ENCODE measurements around the gene PCGF2. TPM values are rescaled to one million over a fixed set of nuclear protein-coding genes. Genes with fewer than 3 reads are reported as not detected.
"Not testable (repeated sequence)": the region's sequence is repeated elsewhere in the genome, so short reads cannot be mapped to it uniquely, and the experiment has no call there.

PCGF2 gene
- 3.8 and 7.6 TPM in 2 replicates for total RNA-seq (2014; rRNA removed; shearing (Covaris generic))

DNA sequence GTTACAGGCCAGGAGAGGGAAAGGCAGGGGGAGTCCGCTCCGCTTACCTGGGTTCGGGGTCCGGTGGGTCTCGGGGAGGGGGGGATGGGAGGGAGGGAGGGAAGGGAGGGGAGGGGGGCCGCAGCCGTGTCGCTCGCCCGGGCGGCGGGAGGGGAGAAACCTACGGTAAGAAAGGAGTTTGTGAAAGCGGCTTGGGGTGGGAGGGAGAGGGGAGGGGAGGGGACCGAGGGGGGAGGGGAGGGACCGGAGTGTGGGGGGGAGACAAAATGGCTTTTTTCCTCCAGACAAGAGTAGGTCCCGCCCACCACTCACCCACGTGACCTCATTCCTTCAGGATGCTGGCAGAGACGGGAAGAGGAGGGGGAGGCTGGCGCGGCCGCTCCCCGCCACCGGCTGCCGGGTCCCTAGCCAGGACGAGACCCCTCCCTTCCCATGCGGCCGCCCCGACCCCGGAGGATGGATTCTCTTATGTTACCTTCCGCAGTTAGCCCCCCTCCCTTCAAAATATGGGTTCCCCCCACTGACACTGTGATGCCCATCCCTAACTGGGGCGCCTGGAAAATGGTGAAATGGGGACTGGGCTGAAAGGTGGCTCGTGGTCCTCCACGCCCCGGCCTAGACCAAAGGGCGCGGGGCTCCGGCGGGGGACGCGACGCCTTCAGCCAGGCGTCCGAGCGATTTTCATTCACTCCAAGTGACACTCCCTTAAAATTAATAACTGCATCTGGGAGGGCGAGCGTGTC is at the start of gene PCGF2:
Gene PCGF2 (minus strand): TSS at position 188 of the 743 bp plus-strand sequence. CDS start 7,934 bp downstream, outside the sequence.
- DNase-seq (ENCODE audit: low read depth), result peak; percentile 86

DNA sequence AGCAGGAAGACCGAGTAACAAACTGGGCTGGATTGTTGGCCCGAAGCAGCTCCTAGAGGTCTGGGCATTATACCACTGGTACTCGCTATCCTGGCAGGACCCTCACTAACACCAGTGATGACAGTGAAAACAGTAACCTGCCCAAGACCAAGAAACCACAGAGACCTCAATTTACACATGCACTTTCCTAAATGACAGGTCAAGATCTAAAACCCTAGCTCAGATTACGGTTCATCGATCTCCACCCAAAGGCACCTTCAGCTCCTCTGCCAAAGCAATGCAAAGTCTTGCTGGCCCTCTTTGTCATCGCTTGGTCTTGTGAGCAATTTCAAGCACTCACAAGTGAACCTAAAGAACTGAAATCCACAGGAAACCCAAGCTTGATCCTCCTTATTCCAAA is 49.7 kb upstream of the PCGF2 start:
- DNase-seq (ENCODE audit: low read depth), result no peak

DNA sequence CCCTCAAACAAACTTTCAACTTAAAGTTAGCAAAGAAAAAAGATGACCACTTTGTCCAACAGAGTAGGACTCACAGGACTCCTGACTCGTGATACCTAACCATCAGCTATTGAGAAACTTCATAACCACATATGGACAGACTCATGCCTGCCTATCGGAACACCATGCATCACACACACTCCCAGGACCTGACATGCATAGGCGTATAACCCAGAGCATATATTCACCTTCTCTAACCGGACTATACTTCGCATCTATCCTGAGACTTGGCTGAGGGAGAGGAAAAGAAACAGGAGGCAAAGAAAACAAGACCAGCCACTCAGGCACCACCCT is 49.0 kb upstream of the PCGF2 start:
- DNase-seq (ENCODE audit: low read depth), result no peak

DNA sequence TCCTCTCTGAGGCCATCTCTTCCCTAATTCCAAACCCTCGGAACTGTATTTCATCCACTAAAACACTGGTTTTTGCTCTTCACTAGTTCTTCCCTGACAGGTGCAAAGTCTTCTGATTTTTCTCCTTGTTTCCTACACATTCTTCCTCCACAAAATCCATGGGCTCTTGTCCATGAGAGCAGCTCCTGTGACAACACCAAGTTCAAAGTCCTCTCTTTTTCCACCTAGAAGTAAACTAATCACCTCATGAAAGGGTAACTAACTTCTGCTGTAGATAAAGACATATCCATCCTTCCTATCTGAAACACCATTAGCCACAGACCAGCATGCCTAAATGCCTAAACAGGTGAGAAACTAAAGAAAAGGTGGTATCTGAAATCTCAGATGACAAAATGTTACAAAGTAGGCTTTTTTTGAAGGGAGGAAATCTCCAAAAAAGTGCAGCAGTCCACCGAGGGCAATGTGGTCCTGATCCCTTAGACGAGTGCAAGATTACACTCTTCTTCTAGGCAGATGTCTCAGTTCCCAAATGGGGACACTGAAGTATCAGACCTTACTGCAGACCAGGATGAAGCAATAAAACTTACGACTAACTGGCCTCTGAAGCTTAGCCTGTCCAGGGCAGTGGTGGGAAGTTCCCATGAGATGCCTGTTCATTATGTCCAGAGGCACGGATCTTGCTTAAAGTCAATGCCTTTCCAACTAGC is 48.5 kb upstream of the PCGF2 start:
- DNase-seq (ENCODE audit: low read depth), result no peak

DNA sequence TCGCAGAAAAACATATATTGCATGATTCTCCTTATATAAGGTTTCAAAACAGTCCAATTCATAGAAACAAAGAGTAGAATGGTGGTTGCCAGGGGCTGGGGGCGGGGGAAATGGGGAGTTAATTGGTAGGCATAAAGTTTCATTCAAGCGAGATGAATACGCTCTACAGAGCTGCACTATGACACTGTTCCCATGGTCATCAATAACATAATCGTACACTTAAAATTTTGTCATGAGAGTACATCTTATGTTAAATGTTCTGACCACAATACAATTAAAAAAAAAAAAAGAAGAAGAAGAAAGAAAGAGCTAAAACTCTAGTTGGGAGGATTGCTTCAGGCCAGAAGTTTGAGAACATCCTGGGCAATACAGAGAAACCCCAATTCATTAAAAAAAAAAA is 46.1 kb upstream of the PCGF2 start:
- DNase-seq (ENCODE audit: low read depth), result no peak

DNA sequence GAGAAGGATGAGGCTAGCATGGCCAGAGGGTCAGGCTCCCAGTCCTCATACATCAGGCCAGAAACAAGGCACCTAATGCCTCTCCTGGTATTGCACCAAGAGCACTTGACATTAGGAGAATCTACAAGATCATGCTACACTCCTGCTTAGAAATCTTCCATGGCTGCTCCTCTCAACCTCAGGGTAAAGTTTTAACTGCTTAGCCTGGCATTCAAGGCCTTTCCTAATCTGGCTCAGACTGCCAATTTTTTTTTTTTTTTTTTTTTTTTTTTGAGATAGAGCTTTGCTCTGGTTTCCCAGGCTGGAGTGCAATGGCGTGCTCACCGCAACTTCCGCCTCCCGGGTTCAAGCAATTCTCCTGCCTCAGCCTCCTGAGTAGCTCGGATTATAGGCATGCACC is 43.0 kb upstream of the PCGF2 start:
- DNase-seq (ENCODE audit: low read depth), result no peak

DNA sequence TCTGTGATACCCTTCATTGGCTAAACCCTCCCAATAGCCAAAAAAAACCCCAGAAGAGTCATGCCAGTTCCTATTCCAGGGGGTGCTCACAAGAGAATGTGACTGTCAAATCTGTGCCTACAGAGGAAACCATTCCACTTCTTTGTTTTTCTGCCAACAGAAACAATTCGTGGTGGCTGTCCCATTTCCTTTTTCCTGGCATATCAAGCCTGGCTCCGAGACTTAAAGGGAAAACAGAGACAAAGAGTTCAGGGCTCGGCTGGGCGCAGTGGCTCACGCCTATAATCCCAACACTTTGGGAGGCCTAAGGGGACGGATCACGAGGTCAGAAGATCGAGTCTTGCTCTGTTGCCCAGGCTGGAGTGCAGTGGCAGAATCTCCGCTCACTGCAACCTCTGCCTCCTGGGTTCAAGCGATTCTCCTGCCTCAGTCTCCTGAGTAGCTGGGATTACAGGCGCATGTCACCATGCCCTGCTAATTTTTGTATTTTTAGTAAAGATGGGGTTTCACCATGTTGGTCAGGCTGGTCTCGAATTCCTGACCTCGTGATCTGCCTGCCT is 42.1 kb upstream of the PCGF2 start:
- DNase-seq (ENCODE audit: low read depth), result not testable (repeated sequence)

DNA sequence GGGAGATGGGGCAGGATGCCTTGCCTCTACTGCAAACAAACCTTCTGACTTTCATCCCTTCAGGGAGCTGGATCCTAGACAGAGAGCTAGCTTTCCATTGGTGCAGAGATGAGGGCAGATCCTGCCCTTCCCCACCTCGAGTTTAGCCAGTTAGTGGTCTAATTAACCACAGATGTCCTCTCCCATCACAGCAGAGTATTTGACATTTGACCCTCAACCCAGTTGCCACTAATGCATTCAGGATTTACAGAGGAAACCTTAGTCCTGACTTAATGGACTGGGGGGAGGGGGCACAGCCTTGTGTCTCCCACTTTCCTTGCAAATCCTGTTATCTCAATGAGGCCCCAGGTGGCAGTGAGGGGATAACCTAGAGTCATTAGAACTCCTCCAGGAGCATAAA is 41.0 kb upstream of the PCGF2 start:
- peak; percentile 42 for DNase-seq (ENCODE audit: low read depth)

DNA sequence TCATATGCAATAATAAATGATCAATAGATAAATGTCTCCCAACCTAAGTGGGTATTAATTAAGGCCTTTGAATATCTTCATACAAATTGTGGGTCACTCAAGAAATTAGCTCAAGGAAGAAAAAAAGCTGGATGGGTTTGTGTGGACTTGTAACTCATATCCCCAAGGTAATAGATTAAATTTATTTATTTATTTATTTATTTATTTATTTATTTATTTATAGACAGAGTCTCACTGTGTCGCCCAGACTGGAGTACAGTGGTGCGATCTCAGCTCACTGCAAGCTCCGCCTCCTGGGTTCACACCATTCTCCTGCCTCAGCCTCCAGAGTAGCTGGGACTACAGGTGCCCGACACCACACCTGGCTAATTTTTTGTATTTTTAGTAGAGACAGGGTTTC is 39.9 kb upstream of the PCGF2 start:
- DNase-seq (ENCODE audit: low read depth), result not testable (repeated sequence)

DNA sequence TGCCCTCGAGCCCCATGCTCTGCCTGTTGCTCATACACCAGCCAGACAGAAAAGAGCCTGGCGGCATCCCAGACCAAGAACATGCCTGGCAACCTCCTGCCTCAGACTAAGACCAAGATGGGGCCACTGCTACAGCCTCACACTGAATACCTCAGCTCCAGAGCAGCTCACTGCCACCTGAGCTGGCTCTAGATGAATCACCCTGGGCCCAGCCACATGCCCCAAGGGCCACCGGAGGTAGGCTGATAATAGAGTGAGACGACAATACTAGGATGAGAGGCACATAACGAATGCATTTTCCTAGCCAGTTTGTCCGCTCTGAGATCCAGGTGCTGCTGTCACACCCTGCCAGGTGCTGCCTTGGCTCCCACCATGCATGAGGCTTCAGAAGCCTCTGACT is 38.2 kb upstream of the PCGF2 start:
- DNase-seq (ENCODE audit: low read depth), result no peak

DNA sequence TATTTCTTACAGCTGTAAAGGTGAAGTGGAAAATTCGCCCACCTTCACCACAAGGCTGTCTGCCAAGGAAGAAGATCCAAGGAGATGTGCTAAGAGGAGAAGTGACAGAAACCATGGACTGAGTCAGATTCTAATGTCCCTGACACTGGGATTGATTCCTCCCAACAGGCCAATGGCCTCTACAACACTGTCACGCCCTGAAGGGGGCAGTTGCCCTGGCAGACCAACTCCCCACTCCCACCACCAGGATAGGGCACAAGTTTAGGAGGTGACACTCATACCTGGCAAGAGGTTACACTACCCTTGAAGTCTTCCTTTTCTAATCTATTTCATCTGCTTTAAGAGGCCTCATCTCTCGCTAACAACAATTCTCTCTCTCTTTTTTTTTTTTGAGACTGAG is 35.1 kb upstream of the PCGF2 start:
- no peak for DNase-seq (ENCODE audit: low read depth)

DNA sequence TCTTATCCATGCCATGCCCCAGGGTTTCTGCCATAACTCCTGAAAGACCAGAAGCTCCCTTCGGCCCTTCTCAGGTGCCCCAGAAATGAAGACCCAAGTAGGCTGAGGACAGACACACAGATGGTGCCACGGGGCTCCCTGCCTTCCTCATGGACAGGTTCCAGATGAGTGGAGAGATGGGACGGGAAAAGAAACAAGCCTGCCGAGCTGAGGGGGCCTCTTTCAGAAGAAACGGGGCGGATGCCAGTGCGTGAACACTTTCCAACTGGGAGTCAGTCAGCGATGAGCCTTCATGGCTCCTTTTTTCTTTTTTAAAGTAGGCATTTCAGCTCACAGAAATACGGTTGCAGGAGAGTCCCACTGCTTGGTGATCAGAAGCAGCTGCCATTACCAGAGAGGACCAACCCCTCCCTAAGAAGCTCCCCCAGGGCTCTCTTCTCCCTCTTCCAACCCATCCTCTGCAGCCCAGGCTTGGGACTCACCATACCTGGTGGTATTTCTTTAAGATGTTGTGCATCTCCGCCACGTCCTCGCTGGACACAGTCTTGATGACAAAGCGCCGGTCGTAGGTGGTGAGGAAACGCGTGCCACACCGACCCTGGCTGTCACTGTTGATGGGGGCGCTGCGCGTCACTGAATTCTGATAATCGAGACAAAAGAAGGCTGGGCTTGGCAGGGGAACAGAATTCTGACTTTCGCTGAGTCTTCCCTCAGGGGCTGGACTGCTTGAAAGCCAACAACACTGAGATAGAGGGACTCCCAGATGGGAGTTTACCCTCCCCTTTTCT is 32.0 kb upstream of the PCGF2 start:
- no peak for DNase-seq (ENCODE audit: low read depth)

DNA sequence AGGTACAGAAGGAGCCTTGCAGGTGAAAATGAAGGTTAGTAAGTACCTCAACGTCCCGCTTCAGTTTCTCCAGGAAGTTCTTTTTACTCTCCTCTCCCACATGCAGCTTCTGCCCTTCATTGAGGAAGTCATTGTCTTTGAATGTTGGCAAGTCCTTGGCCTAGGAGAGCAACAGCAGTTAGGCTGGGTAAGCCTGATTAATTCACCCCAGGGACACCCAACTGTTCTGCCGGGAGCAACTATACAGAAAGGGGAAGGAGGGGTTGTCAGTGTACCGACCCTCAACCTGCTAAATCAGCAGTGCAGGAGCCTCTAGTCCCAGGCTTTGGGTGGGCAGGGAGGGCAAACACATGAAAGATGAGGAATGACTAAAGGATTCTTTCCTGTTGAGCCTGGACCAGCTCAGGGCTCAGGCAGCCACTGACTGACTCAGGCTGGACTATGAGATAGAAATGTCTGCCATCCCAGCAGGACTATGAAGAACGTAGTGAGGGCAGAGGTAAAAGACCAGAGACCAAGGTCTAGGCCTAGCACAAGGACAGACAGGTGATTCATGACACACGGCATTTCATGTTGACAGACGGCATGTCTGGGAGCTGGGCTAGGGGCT is 29.6 kb upstream of the PCGF2 start:
- DNase-seq (ENCODE audit: low read depth), result no peak

DNA sequence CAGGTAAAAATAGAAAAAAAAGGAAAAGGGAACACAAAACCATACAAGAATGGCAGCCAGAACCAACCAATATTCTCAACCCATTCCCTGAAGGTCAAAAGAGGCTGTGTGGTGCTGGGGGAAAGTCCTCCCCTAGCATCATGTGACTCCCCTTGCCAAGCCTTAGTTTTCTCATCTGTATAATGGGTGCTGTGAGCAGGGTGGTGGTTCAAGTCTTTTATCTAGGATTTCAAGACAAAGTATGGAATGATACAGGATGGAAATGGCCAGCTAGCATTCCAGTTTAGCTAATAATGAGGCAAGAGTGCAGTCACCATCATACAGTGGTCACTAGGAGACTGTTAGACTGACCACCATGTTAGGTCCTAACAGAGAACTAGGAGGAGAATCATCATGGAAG is 25.1 kb upstream of the PCGF2 start:
- DNase-seq (ENCODE audit: low read depth), result no peak

DNA sequence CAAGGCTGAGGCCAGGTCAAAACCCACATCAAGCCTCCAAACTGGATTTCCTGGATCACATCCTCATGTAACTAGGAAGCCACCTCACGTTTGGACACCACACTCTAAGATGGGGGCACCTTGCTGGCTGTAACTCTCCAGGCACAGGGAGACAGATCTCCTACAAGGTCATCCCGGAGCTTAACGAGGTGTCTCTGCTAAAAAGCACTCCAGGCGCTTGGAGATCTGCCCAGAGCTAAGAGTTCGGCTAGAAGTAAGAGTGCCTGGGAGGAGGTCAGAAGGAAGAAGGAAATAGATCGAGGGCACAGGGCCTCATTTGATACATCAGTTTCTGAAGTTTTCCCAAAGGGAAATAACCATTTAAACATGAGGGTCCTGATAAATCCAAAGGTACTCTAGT is 20.3 kb upstream of the PCGF2 start:
- no peak for DNase-seq (ENCODE audit: low read depth)

DNA sequence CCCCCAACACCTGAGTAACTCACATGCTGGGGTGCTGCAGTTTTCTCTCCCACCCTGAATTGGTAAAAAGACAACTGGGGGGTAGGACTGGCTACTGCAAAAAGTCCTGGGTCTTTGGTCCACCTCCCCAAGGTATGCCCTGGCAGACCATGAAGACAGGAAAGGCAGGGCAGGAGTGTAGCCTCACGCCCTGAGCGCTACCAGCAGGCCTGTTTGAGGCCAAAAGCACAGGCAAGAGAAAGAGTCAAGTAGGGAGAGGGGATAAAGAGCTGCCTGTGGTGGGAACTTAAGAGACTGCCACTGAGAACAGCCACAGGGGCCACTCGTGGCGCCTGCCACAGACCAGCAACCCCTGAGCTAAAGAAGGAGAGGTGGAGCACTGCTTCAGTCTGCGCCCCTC is 18.2 kb upstream of the PCGF2 start:
- DNase-seq (ENCODE audit: low read depth), result no peak

DNA sequence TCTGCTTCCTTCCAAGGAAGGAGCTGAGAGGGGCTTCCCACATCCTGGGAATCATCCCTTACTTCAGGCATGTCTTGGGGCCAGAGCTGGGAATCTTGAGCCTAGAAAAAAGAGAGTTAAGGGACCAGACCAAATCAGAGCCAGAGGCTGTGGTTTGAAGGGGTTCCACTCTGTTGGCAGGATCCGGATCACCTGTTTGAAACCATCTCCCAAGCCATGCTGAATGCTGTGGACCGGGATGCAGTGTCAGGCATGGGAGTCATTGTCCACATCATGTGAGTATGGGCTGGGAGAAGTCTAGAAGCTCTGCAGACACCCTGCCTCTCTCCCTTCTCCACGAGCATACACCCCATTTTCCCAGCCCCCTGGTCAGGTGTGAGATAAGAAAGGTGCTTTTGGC is 14.1 kb upstream of the PCGF2 start:
- DNase-seq (ENCODE audit: low read depth), result no peak

DNA sequence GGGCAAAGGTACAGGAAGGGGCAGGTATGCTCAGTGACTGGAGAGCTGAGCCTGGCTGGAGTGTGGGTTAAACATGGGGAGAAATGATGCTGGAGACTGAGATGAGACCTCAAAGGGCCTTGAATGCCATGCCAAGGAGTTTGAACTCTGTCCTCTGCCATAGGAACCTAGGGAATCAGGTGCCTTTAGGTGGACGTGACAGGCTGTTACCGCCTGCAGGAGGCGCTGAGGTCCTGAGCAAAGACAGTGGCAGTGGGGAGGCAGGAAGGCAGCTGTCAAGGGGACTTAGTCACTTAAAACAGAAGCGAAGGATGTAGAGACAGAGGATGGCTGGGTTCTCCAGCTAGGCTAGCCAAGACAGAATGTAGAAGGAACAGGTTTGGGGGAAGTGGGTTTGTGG is 13.5 kb upstream of the PCGF2 start:
- DNase-seq (ENCODE audit: low read depth), result no peak

DNA sequence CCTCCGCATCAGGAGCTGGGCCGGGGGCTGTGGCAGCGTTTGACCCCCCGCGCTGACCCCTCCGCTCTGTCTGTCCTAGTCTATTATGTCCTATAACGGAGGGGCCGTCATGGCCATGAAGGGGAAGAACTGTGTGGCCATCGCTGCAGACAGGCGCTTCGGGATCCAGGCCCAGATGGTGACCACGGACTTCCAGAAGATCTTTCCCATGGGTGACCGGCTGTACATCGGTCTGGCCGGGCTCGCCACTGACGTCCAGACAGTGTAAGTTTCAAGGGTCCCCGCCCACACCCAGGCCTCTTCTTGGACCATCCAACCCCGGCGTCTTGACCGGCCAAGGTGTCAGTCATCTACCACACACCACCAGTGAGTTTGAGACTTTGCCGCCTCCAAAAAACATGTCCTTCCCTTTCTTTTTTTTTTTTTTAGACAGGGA is 5.0 kb upstream of the PCGF2 start:
- DNase-seq (ENCODE audit: low read depth), result no peak

DNA sequence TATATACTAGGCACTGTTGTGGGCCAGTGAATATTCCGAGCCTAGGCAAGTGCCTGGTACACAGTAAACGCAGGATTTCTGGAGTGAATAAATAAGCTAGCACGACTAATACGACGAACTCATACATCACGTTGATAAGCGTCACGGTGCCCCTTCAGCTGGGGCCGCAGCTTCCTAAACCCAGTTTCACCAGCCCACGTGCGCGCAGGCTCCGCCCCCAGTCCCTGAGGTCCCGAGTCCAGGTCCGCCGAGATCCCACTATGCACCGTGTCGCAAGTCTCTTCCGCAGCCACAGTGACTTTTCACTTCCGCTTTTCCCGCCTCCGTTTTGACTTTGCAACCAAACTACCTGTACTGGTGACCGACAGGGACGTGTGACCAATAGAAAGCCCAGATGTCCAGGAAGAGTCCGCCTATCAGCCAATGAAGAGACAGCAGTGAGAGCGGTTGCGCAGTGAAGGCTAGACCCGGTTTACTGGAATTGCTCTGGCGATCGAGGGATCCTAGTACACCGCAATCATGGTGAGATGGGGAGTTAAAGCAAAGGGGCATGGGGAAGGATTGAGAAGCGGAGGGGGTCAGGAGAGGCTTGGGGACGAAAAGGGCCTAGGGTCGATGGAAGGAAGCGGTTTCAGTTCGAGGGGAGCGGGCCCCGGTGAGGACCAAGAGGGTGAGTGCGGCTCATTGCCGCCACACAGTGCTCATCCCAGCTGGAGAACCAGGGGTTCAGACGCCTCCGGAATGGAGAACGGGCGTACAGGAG is 4.4 kb upstream of the PCGF2 start, which contains the start of gene PSMB3:
Gene PSMB3 (plus strand): TSS at position 434 of the 763 bp plus-strand sequence. CDS start 86 bp downstream, at position 520.
- peak; percentile 99 for DNase-seq (ENCODE audit: low read depth)

DNA sequence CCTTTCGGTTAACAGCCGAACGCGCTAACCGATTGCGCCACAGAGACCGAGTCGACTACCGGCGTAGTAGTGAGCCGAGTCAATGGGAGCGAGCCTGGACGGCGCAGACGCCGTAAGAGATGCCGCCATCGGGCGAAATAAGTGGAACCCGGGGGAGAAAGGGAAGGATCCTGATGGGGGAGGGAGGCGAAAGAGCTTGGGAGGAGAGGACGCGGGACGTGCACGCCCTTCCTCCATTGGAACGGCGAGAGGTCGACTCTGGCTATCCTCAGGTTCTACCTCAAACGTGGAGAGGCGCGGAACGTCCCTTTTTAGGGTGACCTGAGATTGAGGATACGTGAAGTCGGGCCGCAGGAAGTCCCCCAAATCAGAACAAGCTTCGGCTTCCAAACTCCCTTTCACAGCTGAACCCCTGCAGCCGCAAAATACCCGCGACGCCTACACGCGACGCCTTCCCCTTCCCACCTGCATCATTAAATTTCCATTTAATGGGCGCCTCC is 3.7 kb upstream of the PCGF2 start:
- peak; percentile 76 for DNase-seq (ENCODE audit: low read depth)
